HEK293T (cell line): Measurements from ENCODE around the gene MRPS15.

Experiments
- BHLHE40 ChIP-seq: fragments of 450-650 bp; IDR thresholded peaks from 2 replicates; pipeline ENCODE4 v1.6.1; 2016; ENCODE audit warnings: mild to moderate bottlenecking, moderate library complexity, borderline replicate concordance
- FOXA1 ChIP-seq: fragments of 450-650 bp; IDR thresholded peaks from 2 replicates; pipeline ENCODE4 v1.6.1; 2016; ENCODE audit warnings: mild to moderate bottlenecking
- FOXK2 ChIP-seq: fragments of 450-650 bp; IDR thresholded peaks from 2 replicates; pipeline ENCODE4 v1.6.1; 2016; ENCODE audit warnings: mild to moderate bottlenecking
- FOXM1 ChIP-seq: fragments of 450-650 bp; IDR thresholded peaks from 2 replicates; pipeline ENCODE4 v1.6.1; 2017; ENCODE audit warnings: mild to moderate bottlenecking, borderline replicate concordance
- HDGF ChIP-seq: fragments of 450-650 bp; IDR thresholded peaks from 2 replicates; pipeline ENCODE4 v1.6.1; 2017; ENCODE audit warnings: antibody characterized with exemption, borderline replicate concordance
- SP1 ChIP-seq: fragments of 450-650 bp; IDR thresholded peaks from 2 replicates; pipeline ENCODE4 v1.6.1; 2017
- SUZ12 ChIP-seq: fragments of 450-650 bp; IDR thresholded peaks from 2 replicates; pipeline ENCODE4 v1.6.1; 2016; ENCODE audit warnings: mild to moderate bottlenecking
- TARDBP ChIP-seq: fragments of 450-650 bp; IDR thresholded peaks from 2 replicates; pipeline ENCODE4 v1.6.1; 2016
- ZNF384 ChIP-seq: fragments of 450-650 bp; IDR thresholded peaks from 2 replicates; pipeline ENCODE4 v1.6.1; 2016

DNA sequence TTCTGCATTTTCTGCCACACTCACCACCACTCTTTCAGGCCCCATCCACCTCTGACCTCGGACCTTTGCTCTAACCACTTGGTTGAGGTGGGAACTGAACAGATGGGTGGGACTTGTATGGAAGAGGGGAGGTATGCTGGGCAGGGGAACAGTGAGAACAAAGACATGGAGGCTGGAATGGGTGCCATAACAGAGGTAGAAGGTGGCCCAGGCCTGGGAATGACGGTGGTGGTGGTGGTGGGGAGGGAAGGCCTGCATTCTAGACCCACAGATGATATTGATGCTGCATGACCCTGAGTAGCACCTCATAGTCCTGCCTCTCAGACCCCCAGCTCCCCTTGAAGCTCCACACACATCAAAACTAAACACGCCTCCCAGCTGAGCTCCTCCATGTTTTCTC is 23.7 kb upstream of the MRPS15 start:
- TF ChIP-seq BHLHE40, result no peak
- no peak for TF ChIP-seq ZNF384
- TF ChIP-seq FOXA1, result no peak
- TF ChIP-seq TARDBP, result no peak
- TF ChIP-seq SP1, result no peak
- no peak for TF ChIP-seq FOXM1
- TF ChIP-seq SUZ12, result no peak
- TF ChIP-seq FOXK2, result no peak
- no peak for TF ChIP-seq HDGF
